ENCODE results near the gene ABCC6. TPM values are rescaled to one million over a fixed set of nuclear protein-coding genes. Genes with fewer than 3 reads are reported as not detected.

Gene ABCC6
- polyA plus RNA-seq, 1 of the 3 experiments (the other 2 are of a cell fraction): 0.71 TPM

GRCh38 chr16:16109453-16110110, 113.7 kb downstream of the ABCC6 start:
- no peak overlapping the region for H3K4me3 ChIP-seq (ENCODE audit: low read depth in 2 of 2, low read length in 1 of 2)

GRCh38 chr16:16108759-16109158, 114.5 kb downstream of the ABCC6 start:
- H3K9me3 ChIP-seq: no peaks in the 10 kb centered on the region
- H3K36me3 ChIP-seq (replicated peaks in 1 of 2; ENCODE audit: control insufficient read depth in 1 of 2, insufficient read depth in 2 of 2, low read length in 1 of 2): peaks cover 23 to 35% of the 10 kb centered on the region in 2 experiments
- H3K9ac ChIP-seq: no peak overlapping the region
- H2AFZ ChIP-seq (ENCODE audit: low read depth): no peak overlapping the region
- no peak overlapping the region for H3K27ac ChIP-seq (ENCODE audit: low read depth in 2 of 2, low read length in 1 of 2)
- DNase-seq: no peak
- no peak for TF ChIP-seq CHD2 (IDR thresholded peaks at IDR 0.05; ENCODE audit: low read length, partially characterized antibody)
- TF ChIP-seq PBX3 (IDR thresholded peaks at IDR 0.05): no peak
- TF ChIP-seq TEAD4 (IDR thresholded peaks at IDR 0.05; ENCODE audit: borderline replicate concordance, insufficient read depth): no peak
- TF ChIP-seq POLR2AphosphoS5 (IDR thresholded peaks at IDR 0.05; ENCODE audit: low read depth, low read length): no peak
- TF ChIP-seq RCOR1 (IDR thresholded peaks at IDR 0.05; ENCODE audit: low read length): no peak
- no peak for TF ChIP-seq USF1 (IDR thresholded peaks at IDR 0.05; ENCODE audit: borderline replicate concordance, low read depth)
- TF ChIP-seq YY1 (IDR thresholded peaks at IDR 0.05; ENCODE audit: low read depth): no peak
- TF ChIP-seq FOXJ3 (CRISPR knock-in tag; IDR thresholded peaks at IDR 0.05): no peak
- no peak for TF ChIP-seq MEF2A (IDR thresholded peaks at IDR 0.05; ENCODE audit: borderline replicate concordance, low read depth)
- no peak for TF ChIP-seq ELF1 (IDR thresholded peaks at IDR 0.05)
- POLR2A ChIA-PET: no interaction called here
- H3K4me2 ChIP-seq: no peak overlapping the region
- H3K9me2 ChIP-seq: no peaks in the 10 kb centered on the region
- H3K79me2 ChIP-seq (ENCODE audit: insufficient read depth): no peaks in the 10 kb centered on the region
- H3F3A ChIP-seq (replicated peaks; ENCODE audit: insufficient read depth): no peaks in the 10 kb centered on the region
- H3K27me3 ChIP-seq (ENCODE audit: insufficient read depth): no peaks in the 10 kb centered on the region
- no peak overlapping the region for H3K4me3 ChIP-seq (ENCODE audit: low read depth in 2 of 2, low read length in 1 of 2)
- CTCF ChIA-PET: interaction anchor here (1.7 kb wide), 1 partner anchor 234 kb away, joined by 6 read pairs; no protein-coding TSS in a partner anchor
- 98% methylated on average over 6 of the region's 6 CpGs for WGBS (ENCODE audit: low lambda C conversion rate)
- no peaks in the 10 kb centered on the region for H3K4me1 ChIP-seq (ENCODE audit: control insufficient read depth in 1 of 2, insufficient read depth in 2 of 2, low read depth in 1 of 2, low read length in 1 of 2)
- no peaks in the 10 kb centered on the region for H4K20me1 ChIP-seq (ENCODE audit: insufficient read depth)

More at GRCh38 chr16:16109453-16110110, 113.7 kb downstream of the ABCC6 start:
- Histone ChIP-seq H3K9me3 (no peaks in the 10 kb centered on the region), H4K20me1 (ENCODE audit: insufficient read depth) (no peaks in the 10 kb centered on the region), H3K36me3 (replicated peaks in 1 of 2; ENCODE audit: control insufficient read depth in 1 of 2, insufficient read depth in 2 of 2, low read length in 1 of 2) (peaks cover 22 to 32% of the 10 kb centered on the region in 2 experiments), H3K9me2 (no peaks in the 10 kb centered on the region), H3K27ac (ENCODE audit: low read depth in 2 of 2, low read length in 1 of 2) (no peak overlapping the region), H2AFZ (ENCODE audit: low read depth) (no peak overlapping the region), H3K27me3 (ENCODE audit: insufficient read depth) (no peaks in the 10 kb centered on the region), H3K79me2 (ENCODE audit: insufficient read depth) (no peaks in the 10 kb centered on the region), H3F3A (replicated peaks; ENCODE audit: insufficient read depth) (no peaks in the 10 kb centered on the region), H3K4me1 (ENCODE audit: control insufficient read depth in 1 of 2, insufficient read depth in 2 of 2, low read depth in 1 of 2, low read length in 1 of 2) (no peaks in the 10 kb centered on the region), H3K9ac (no peak overlapping the region), H3K4me2 (no peak overlapping the region)
- CTCF ChIA-PET: interaction anchor here (1.7 kb wide), 1 partner anchor 235 kb away, joined by 6 read pairs; no protein-coding TSS in a partner anchor
- no peak for DNase-seq
- TF ChIP-seq EP300 (IDR thresholded peaks at IDR 0.05; ENCODE audit: borderline replicate concordance in 1 of 2, low read depth in 1 of 2, low read length in 1 of 2): no peak
- 90% methylated on average over 8 of the region's 8 CpGs for WGBS (ENCODE audit: low lambda C conversion rate)
- POLR2A ChIA-PET: no interaction called here

Data from SK-N-SH (cell line).